GM12878 (cell line): ENCODE data around the gene SCAMP4. TPM values are rescaled to one million over a fixed set of nuclear protein-coding genes. Genes with fewer than 3 reads are reported as not detected.

Experiments used
- ATAC-seq: fragments of 200-7000 bp; cut with Tn5 transposase; 3 replicates; pipeline ENCODE4 v1.9.1; 2020; ENCODE audit warnings: mild to moderate bottlenecking, moderate library complexity
- BruUV-seq: library from RNA; stranded (reverse); fragments of 400-500 nt; replicated peaks from 2 replicates; lab custom pipeline; 2021; lab: Mats Ljungman, UMichigan
- CTCF ChIA-PET: fragments of 300-600 bp; sonication (Branson Sonifier 250); formaldehyde crosslinking; extraction: SDS; loops from one replicate; lab custom pipeline; 2021; ENCODE audit warnings: inconsistent platforms; lab: Yijun Ruan, JAX
- POLR2A ChIA-PET: fragments of 350-600 bp; formaldehyde crosslinking; extraction: SDS; loops from one replicate; lab custom pipeline; 2021; ENCODE audit warnings: inconsistent platforms; lab: Charles Lee
- RAD21 ChIA-PET: fragments of 300-600 bp; sonication (Branson Sonifier 250); formaldehyde crosslinking; loops from one replicate; lab custom pipeline; 2023; ENCODE audit warnings: antibody characterized with exemption; ENCODE audit not compliant: unreplicated experiment; lab: Charles Lee
- SMC1A ChIA-PET: fragments of 300-600 bp; sonication (Branson Sonifier 250); formaldehyde crosslinking; loops from one replicate; lab custom pipeline; 2023; ENCODE audit not compliant: unreplicated experiment, uncharacterized antibody; lab: Charles Lee
- DNase-seq: peaks from one replicate; pipeline ENCODE4 v3.0.0-alpha.2; 2011; ENCODE audit warnings: low read depth, low spot score
- FAIRE-seq: peaks from 3 replicates; lab custom pipeline; 2011; peaks lifted over from hg19 to GRCh38; lab: Jason Lieb, UNC
- H2AFZ ChIP-seq: 2 replicates; pipeline ENCODE4 v1.6.0; 2011; ENCODE audit warnings: low read depth, low read length, control low read depth; ENCODE audit not compliant: control insufficient read depth
- H3K27ac ChIP-seq: 2 replicates; pipeline ENCODE4 v1.5.1; 2011; ENCODE audit warnings: control low read depth; ENCODE audit not compliant: control insufficient read depth, insufficient read depth
- H3K27me3 ChIP-seq, 2 experiments: replicated peaks in 1 of 2; 2 replicates each; pipeline versions ENCODE4 v1.6.0 to v1.6.1; 2011; ENCODE audit warnings: low read length in 1 of 2; ENCODE audit not compliant: control insufficient read depth in 2 of 2, insufficient read depth in 2 of 2
- H3K36me3 ChIP-seq, 2 experiments: 2 replicates each; pipeline ENCODE4 v1.5.1; 2011; ENCODE audit warnings: low read length in 1 of 2; ENCODE audit not compliant: control insufficient read depth in 2 of 2, insufficient read depth in 2 of 2
- H3K4me1 ChIP-seq: 2 replicates; pipeline ENCODE4 v1.6.1; 2011; ENCODE audit warnings: mild to moderate bottlenecking, low read length, moderate library complexity, mixed read lengths; ENCODE audit not compliant: control insufficient read depth, insufficient read depth
- H3K4me2 ChIP-seq: 2 replicates; pipeline ENCODE4 v1.6.0; 2011; ENCODE audit warnings: control low read depth; ENCODE audit not compliant: control insufficient read depth, insufficient read depth
- H3K4me3 ChIP-seq: fragments of 200-600 bp; sonication (generic); 2 replicates; pipeline ENCODE4 v1.5.1; 2016
- H3K79me2 ChIP-seq: 2 replicates; pipeline ENCODE4 v1.6.0; 2011; ENCODE audit warnings: low read length; ENCODE audit not compliant: control insufficient read depth, insufficient read depth
- H3K9ac ChIP-seq: 2 replicates; pipeline ENCODE4 v1.8.0; 2011; ENCODE audit warnings: low read length, control low read depth, mixed read lengths; ENCODE audit not compliant: control insufficient read depth, insufficient read depth
- H3K9me3 ChIP-seq: replicated peaks from 3 replicates; pipeline ENCODE4 v1.5.1; 2011; ENCODE audit warnings: mild to moderate bottlenecking, low read length; ENCODE audit not compliant: control insufficient read depth, insufficient read depth
- H4K20me1 ChIP-seq: 2 replicates; pipeline ENCODE4 v1.6.0; 2011; ENCODE audit not compliant: control insufficient read depth, insufficient read depth
- HDAC2 ChIP-seq: fragments of 200-600 bp; sonication (generic); IDR thresholded peaks from 2 replicates; pipeline ENCODE4 v1.6.1; 2017
- JUND ChIP-seq: IDR thresholded peaks from 2 replicates; pipeline ENCODE4 v1.6.1; 2012; ENCODE audit warnings: low read depth, mild to moderate bottlenecking, low read length, improper control_type of control experiment, moderate library complexity
- NFXL1 ChIP-seq: fragments of 450-650 bp; IDR thresholded peaks from 2 replicates; pipeline ENCODE4 v1.6.1; 2017; ENCODE audit warnings: antibody characterized with exemption, mild to moderate bottlenecking, borderline replicate concordance
- POLR2A ChIP-seq: IDR thresholded peaks from 2 replicates; pipeline ENCODE4 v1.6.1; 2011; ENCODE audit warnings: low read depth, mild to moderate bottlenecking, low read length
- RAD21 ChIP-seq: IDR thresholded peaks from 2 replicates; pipeline ENCODE4 v1.6.1; 2011; ENCODE audit warnings: mild to moderate bottlenecking, low read depth, low read length, moderate library complexity; ENCODE audit not compliant: insufficient read depth
- ZNF207 ChIP-seq: fragments of 450-650 bp; IDR thresholded peaks from 2 replicates; pipeline ENCODE4 v1.6.1; 2014; ENCODE audit warnings: antibody characterized with exemption, mild to moderate bottlenecking, borderline replicate concordance
- WGBS: methylation state at CpG from one replicate; pipeline ENCODE4 v1.1.6; 2016; ENCODE audit warnings: low lambda C conversion rate; ENCODE audit not compliant: insufficient replicate concordance, insufficient coverage; ENCODE audit errors: missing lambda C conversion rate; 5-methylcytosine and 5-hydroxymethylcytosine counted together
- in situ Hi-C: fragments of 300-500 bp; cut with MboI; formaldehyde crosslinking; loops from 9 replicates; pipeline ENCODE4 v1.14.3; 2018; ENCODE audit warnings: mixed read lengths
- intact Hi-C: fragments of 100-400 bp; cut with micrococcal nuclease; formaldehyde crosslinking; loops from one replicate; pipeline ENCODE4 v1.14.2; 2022; ENCODE audit not compliant: unreplicated experiment
- polyA plus RNA-seq, 11 experiments: library from polyadenylated mRNA; depleted of rRNA in 4 of 11; unstranded in 6 of 11; stranded (reverse) in 5 of 11; fragments of >200 nt; fragmentation: Nextera tagmentation in 4 of 11; fragmentation: Illumina TruSeq in 1 of 11; extraction: Ambion mirVana in 4 of 11; extraction: Trizol in 1 of 11; gene quantifications; 1 replicate in 1 of 11; 2 replicates in 10 of 11; pipeline versions ENCODE4 v1.2.1 to v1.2.3, GENCODE V29; 2011 to 2016; ENCODE audit warnings: inconsistent platforms in 2 of 11, missing spikeins in 2 of 11, low read depth in 1 of 11
- total RNA-seq, 4 experiments: library from RNA; depleted of rRNA in 3 of 4; stranded (reverse); fragments of >200 nt in 3 of 4; fragmentation: Illumina TruSeq in 1 of 4; extraction: Trizol in 1 of 4; gene quantifications; 2 replicates each; pipeline versions ENCODE4 v1.2.1 to v1.2.3, GENCODE V29; 2013 to 2021

Gene SCAMP4
- total and polyA plus RNA-seq, 10 of the 15 experiments (the other 5 are each of a cell fraction or from before 2014, with no cell fraction given) = 0.63 to 34.7 (median 12.8) TPM

- TF ChIP-seq RAD21 = no peak
- no peak for TF ChIP-seq ZNF207
- TF ChIP-seq JUND = no peak
- no peak for TF ChIP-seq HDAC2
Measured at GRCh38 chr19:1954532-1954933, 49.3 kb downstream of the SCAMP4 start (continued).

- RAD21 ChIA-PET = no interaction called here
- H3K4me1 ChIP-seq = no peaks in the 10 kb centered on the region
- no peak overlapping the region for H3K27ac ChIP-seq
- CTCF ChIA-PET = interaction anchor here (0.6 kb wide), 1 partner anchor 9 kb away, joined by 3 read pairs; no protein-coding TSS in a partner anchor
- H3K9me3 ChIP-seq = no peaks in the 10 kb centered on the region
- SMC1A ChIA-PET = interaction anchor here (0.7 kb wide), 1 partner anchor 51 kb away, joined by 3 read pairs; no protein-coding TSS in a partner anchor
- peaks cover 29% of the 10 kb centered on the region for H3K79me2 ChIP-seq
- H2AFZ ChIP-seq = no peak overlapping the region
- no peak for DNase-seq
- in situ Hi-C loops (no loop called here), intact Hi-C loops (no loop called here)
- H4K20me1 ChIP-seq = no peaks in the 10 kb centered on the region
- TF ChIP-seq NFXL1 = no peak
- TF ChIP-seq POLR2A = peak; percentile 20; the same call in 1 of the 2 replicates
- H3K27me3 ChIP-seq = no peaks in the 10 kb centered on the region
- no peak overlapping the region for H3K4me3 ChIP-seq
- no peak overlapping the region for H3K4me2 ChIP-seq
- H3K9ac ChIP-seq = no peak overlapping the region
- POLR2A ChIA-PET = no interaction called here
- no peak for ATAC-seq
- no TSS peak for BruUV-seq
- FAIRE-seq = no peak
- WGBS = 90% methylated on average over 32 of the region's 51 CpGs
- H3K36me3 ChIP-seq = peaks cover 5 to 30% of the 10 kb centered on the region in 2 experiments; a peak in 3 of 4 replicates
Measured at GRCh38 chr19:1955171-1956121, 50.2 kb downstream of the SCAMP4 start.
